H7 (cell line): ENCODE measurements around the gene SCN5A. TPM values are rescaled to one million over a fixed set of nuclear protein-coding genes. Genes with fewer than 3 reads are reported as not detected.
A peak's percentile ranks its signal among the peaks of the same experiment; 100 is the strongest.

Experiments
- DNase-seq: peaks from one replicate; pipeline ENCODE4 v3.0.0; 2012
- H3K27me3 ChIP-seq: 2 replicates; pipeline ENCODE4 v1.6.0; 2011; ENCODE audit warnings: mild to moderate bottlenecking, low read length; ENCODE audit not compliant: control insufficient read depth, insufficient read depth
- H3K36me3 ChIP-seq: replicated peaks from 2 replicates; pipeline ENCODE4 v1.5.1; 2011; ENCODE audit warnings: low read length; ENCODE audit not compliant: control insufficient read depth, insufficient read depth
- H3K4me3 ChIP-seq: 2 replicates; pipeline ENCODE4 v1.5.1; 2011; ENCODE audit warnings: low read depth, mild to moderate bottlenecking, control low read depth, low read length, moderate library complexity; ENCODE audit not compliant: insufficient read depth
- total RNA-seq: library from RNA; depleted of rRNA; stranded (reverse); fragments of >200 nt; shearing (Covaris generic); gene quantifications from 2 replicates; pipeline ENCODE4 v1.2.3, GENCODE V29; 2014

Gene SCN5A
- total RNA-seq, 1 experiment from 2014 or later = 2.9 TPM

DNA sequence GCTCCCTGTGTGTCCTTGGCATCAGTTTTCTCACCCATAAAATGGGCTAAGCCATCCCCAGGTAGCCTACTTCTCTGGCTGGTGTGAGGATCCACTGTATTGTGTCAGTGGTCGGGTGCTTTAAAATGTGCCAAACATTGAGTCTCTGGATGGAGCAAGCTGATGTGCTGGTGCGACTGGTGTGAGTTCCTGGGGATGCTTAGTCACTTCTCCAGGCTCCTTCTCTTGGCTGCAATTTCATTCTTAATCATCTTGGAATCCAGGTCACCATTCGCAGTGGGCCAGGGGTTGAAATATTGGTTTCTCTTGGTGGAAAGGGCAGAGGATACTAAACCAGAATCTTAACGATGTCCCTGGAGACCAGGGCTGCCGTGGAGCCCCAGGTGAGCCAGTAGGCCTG lies 29.3 kb downstream of the SCN5A start:
- H3K4me3 ChIP-seq = no peak overlapping the region
- H3K36me3 ChIP-seq = no peaks in the 10 kb centered on the region
- DNase-seq = no peak
- H3K27me3 ChIP-seq = no peaks in the 10 kb centered on the region

DNA sequence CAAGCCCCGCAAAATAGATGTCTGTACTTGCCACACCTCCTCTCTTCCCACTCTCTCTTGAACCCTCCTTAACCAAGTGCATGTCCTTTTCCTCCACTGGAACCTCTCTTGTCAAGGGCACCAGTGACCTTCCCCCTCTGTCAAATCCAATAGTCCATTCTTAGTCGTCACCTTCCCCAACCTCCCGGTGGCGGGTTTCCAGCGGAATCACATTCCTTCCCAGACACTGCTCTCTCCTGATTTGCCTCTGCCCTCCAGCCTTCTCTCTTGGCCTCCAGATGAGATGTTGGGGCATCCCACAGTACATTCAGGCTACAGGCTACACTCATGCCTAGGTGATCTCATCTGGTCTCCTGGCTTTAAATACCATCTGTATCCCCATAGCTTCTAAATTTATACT lies 31.1 kb downstream of the SCN5A start:
- DNase-seq = no peak
- Histone ChIP-seq H3K4me3 (no peak overlapping the region), H3K27me3 (no peaks in the 10 kb centered on the region), H3K36me3 (no peaks in the 10 kb centered on the region)

DNA sequence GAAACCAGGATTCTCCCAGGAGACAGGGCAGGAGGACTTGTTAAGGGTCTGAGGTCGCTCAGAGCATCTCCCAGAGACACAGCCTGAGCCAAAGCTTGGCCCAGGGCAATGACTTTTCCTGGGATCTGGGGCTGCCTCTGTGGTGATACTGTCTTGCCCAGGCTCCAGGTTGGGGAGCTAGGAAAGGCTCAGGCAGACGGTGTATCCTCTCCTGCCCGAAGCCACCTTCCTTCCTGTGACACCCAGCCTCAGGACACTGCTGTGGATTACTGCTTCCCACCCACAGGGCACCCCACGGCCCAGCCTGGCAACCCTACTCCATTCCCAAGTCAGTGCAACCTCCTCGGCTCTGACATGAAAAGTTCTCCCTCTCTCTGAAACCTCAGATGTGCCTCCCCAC lies 31.9 kb downstream of the SCN5A start:
- Histone ChIP-seq H3K27me3 (no peaks in the 10 kb centered on the region), H3K36me3 (no peaks in the 10 kb centered on the region), H3K4me3 (no peak overlapping the region)
- no peak for DNase-seq

DNA sequence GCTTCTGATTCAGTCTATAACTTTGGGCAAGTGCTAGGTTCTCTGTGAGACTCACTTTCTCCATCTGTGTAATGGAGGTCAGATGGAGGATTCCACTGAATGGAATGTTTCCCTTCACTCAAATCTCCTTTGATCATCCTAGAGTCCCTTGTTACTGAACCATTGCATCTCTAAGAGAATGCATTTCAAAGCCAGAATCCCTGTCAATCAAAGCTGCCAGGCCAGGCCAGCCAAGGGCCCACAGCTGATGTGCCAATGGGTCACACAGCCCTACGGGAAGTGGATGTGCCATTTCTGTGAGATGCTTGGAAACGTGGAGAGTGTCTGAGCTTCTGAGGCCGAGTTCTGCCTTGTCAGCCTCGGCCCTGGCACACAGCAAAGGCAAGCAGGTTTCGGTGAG lies 32.4 kb downstream of the SCN5A start:
- Histone ChIP-seq H3K36me3 (no peaks in the 10 kb centered on the region), H3K27me3 (no peaks in the 10 kb centered on the region), H3K4me3 (no peak overlapping the region)
- DNase-seq = no peak

DNA sequence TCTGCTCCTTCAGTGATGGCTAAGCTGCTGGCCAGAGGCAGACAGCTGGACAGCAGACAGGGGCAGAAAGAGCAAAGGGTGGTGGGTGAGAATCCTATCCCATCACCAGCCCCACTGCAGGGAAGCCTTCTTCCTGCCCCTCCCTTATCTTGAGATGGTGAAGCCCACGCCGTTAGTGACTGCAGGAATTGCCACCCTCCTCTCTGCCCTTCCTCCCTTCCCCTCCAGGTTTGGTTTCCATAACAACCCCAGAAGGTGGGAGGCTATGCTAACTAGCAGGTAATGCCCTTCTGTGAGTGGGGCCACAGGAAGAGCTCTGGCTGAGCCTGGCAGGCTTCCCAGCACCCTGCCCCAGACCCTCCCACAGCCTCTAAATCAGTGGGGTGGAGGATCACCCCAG lies 32.8 kb downstream of the SCN5A start:
- Histone ChIP-seq H3K27me3 (no peaks in the 10 kb centered on the region), H3K36me3 (no peaks in the 10 kb centered on the region), H3K4me3 (no peak overlapping the region)
- peak; percentile 56 for DNase-seq

DNA sequence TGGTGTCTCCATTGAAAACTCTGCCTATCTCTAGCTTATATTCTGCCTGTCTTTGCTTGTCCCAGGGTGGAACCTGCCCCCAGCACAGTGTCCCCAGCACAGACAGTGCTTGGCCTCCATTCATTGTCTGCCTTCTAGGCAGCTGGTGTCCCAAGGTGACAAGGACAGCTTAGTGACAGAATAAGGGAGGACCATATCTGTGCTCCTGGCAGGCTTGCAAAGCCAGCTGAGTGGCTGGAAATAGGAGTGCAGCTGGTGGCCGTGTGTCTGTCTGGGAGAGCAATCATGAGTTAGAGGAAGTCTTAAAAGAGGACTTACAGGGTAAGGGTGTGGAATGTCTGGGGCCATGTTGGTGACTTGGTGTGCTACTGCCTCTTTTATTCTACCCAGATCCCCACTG lies 33.4 kb downstream of the SCN5A start:
- Histone ChIP-seq H3K4me3 (no peak overlapping the region), H3K27me3 (no peaks in the 10 kb centered on the region), H3K36me3 (no peaks in the 10 kb centered on the region)
- DNase-seq = no peak

DNA sequence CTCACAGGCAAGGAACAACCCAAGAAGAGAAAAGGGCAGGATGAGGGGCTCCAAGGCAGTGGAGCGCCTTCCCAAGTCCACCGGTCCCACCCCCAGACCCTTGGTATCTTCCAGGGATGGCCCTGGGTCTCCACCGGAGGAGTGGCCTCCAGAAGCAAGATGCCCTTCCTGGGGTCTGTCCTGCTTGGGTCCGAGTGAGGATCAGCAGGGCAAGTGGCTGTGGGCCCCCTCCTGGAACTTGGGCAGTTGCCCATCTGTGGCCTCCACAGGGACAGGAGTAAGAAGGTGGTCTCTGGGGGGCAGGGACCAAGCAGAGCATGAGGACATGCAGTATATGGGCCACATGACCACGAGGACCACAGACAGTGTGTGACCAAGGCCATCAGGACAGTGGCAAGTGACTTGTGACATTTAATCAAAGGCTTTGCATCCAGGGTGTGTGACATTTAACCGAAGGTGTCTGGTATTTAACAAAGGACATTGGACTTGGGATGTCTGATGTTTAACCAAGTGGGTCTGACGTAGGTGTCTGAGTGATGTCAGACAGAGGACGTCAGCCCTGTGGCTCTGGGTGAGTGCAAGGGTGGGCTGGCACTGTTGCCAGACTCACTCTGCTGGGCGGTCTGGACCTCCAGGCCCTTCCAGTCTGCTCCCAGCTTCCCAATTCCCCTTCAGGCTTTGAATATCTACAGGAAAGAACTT lies 34.7 kb downstream of the SCN5A start:
- no peak for DNase-seq
- H3K4me3 ChIP-seq = no peak overlapping the region
- no peaks in the 10 kb centered on the region for H3K36me3 ChIP-seq

DNA sequence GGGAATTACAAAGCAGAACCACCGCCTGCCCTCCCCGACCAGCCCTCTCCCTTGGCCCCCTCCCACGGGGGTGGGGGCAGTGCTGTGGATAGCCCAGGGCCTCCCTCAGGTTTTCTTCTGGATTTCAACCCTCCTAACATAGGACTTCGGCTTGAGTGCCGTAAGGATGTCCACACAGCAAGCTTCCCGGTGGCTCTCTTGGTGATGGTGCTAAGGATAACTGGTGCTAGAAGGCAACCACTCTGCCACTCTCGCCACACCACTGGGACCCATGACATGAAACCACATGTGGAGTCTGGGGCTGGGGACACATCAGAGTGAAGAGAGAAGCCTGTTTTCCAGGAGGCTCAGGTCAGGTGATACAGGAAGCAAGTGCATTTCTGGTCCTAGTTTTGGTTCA lies 35.4 kb downstream of the SCN5A start:
- Histone ChIP-seq H3K36me3 (no peaks in the 10 kb centered on the region), H3K4me3 (no peak overlapping the region), H3K27me3 (no peaks in the 10 kb centered on the region)
- no peak for DNase-seq

More for the DNA sequence above, 34.7 kb downstream of the SCN5A start:
- H3K27me3 ChIP-seq = no peaks in the 10 kb centered on the region

DNA sequence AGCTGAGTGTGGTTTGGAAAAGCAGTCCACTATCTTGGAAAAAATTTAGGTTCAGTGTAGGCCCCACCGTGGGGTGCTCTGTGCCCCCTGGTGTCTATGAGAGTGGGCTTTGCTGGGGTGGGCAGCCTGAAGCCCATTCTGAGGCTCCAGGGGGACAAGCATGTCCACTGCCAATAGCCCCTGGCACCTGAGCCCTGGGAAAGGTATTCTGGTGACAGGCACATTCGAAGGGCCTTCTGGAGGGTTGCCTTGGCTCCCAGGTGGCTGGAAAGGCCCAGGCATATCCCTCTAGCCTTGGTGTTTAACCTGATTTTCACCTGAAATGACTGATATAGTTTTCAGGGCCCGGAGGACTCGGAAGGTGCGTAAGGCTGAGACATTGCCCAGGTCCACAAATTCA lies 36.1 kb downstream of the SCN5A start:
- Histone ChIP-seq H3K4me3 (no peak overlapping the region), H3K36me3 (no peaks in the 10 kb centered on the region), H3K27me3 (no peaks in the 10 kb centered on the region)
- DNase-seq = no peak

DNA sequence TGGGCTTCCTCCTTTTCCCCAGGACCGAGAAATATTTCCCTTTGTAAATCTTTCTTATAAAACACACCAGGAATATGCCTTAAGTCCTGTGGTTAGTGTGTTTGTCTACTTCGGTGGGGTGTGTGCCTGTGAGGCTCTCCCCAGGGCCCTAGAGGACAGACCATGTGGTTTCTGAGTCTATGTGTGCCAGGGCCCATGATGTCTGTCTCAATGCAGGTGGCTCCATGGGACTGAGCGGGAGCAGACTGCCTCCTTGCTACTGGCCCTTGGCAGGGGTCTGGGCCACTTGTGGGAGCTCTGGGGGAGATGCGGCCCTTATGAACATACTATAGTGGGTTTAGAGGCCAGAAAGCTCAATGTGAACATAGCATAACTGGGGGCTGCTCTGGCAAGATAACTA lies 37.6 kb downstream of the SCN5A start:
- no peak for DNase-seq
- Histone ChIP-seq H3K27me3 (no peaks in the 10 kb centered on the region), H3K4me3 (no peak overlapping the region), H3K36me3 (no peaks in the 10 kb centered on the region)

DNA sequence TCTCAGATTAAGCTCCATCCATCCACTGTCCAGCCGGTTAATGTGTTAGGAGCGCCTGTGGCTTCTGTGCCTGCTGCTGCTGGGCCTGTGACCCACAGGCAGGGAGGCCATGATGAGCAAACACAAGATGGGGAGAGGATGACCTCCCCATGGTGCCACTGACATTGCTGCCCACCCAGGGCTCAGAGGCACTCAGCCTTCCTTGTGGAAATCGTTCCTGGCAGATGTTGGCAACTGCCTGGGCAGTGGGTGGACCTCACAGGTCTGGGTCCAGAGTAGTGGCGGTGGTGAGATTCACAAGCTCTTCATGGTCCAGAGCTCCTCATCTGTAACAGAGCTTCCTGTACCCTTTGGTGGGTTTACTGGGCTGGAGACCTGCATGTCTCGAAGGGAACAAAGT lies 38.6 kb downstream of the SCN5A start:
- H3K36me3 ChIP-seq = no peaks in the 10 kb centered on the region
- no peak for DNase-seq
- no peaks in the 10 kb centered on the region for H3K27me3 ChIP-seq
- H3K4me3 ChIP-seq = no peak overlapping the region

DNA sequence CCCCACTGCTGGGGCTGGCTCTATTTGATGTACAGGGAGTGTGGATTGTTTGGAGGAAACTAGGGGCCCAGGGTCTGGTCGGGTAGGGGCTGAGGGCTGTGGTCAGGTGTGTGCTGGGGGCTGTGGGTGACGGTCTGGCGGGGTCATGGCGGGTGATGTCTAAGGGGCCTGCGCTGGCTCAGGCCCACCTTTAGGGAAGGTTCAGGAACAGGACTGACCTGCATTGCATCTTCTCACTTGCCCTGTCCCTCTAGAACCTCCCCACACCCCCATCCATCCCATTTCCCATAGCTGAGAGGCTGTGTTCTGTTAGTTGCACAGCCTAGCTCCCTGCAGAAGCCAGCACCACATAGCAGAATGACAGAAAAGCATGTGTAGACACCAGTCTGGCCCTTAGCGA lies 39.1 kb downstream of the SCN5A start:
- no peak for DNase-seq

DNA sequence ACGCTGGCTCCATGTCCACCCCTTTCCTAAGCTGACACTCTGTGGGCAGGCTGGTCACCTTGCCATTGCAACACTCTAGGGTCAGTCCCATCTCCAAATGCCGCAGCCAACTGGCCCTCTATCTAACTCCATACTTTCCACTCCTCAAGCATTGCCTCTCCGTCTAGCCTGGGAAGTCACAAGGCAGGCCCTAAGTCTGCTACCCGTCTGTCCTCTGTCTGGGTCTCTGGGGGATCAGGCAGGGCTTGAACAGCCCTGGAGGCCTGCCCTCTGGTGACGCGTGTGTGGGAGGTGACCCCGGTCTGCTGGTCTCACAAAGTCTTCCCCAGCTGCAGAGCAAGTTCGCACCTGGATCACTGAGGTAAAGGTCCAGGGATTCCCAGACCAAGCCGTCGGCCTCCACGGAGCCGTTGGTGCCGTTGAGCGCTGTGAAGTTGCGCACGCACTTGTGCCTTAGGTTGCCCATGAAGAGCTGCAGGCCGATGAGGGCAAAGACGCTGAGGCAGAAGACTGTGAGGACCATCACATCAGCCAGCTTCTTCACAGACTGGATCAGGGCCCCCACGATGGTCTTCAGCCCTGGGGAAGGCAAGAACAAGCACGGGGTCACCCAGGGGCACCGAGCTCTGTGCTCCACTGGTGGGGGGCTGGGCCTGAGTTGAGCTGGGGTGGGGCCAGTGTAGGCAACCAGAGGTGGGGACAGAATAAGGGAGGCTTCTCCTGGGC lies 39.9 kb downstream of the SCN5A start:
- no peak for DNase-seq
- Histone ChIP-seq H3K36me3 (no peaks in the 10 kb centered on the region), H3K27me3 (no peaks in the 10 kb centered on the region), H3K4me3 (no peak overlapping the region)

More for the DNA sequence above, 39.1 kb downstream of the SCN5A start:
- Histone ChIP-seq H3K4me3 (no peak overlapping the region), H3K36me3 (no peaks in the 10 kb centered on the region), H3K27me3 (no peaks in the 10 kb centered on the region)

DNA sequence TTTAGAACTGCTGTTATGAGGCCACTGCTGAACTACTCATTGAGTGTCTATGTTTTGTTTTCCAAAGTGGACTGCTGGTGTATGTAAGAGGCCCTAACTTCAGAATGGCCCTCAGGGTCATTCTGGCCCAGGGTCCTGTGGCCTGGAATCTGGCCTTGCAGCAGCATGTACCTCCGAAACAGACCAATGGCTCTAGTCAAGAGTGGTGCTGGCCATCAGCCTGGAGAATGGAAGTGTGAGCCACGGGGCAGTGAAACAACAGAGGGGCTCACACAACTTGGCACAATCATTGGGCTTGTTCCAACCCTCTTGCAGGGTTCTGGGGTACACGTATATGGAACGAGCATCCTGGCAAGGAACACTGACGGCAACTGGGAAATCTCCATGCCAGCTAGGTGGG lies 40.5 kb downstream of the SCN5A start:
- DNase-seq = no peak
- Histone ChIP-seq H3K4me3 (no peak overlapping the region), H3K36me3 (no peaks in the 10 kb centered on the region), H3K27me3 (no peaks in the 10 kb centered on the region)

DNA sequence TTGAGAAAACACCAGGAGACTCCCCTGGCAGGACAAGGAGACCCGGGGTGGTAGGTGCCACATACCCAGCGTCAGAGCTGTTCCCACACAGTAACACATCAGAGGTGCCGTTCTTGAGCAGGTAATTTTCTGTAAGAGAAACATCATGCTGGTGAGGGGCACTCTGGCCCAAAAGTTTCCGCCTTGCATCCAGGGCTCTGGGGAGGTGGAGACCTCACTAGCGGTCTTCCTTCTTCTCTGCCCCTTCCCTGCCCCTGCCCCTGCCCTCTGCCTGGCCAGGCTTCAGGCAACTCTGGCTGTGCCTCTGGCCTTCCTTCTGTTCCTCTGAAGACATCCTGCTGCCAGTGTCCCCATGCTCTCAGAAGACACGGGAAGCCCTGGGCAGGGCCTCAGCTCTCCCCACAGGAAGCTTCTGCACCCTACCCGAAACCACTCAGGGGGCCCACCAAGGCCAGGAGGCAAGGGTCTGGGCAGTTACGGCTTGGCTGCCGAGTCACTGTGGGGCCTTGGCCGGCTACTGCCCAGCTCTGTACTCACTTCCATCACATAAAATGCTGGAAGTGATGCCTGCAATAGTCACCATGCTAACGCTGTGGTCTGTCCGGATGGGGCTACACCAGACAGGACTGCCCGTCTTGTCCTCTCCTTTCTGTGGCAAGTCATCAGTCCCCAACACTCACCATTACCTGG lies 41.3 kb downstream of the SCN5A start:
- DNase-seq = no peak
- Histone ChIP-seq H3K36me3 (no peaks in the 10 kb centered on the region), H3K4me3 (no peak overlapping the region), H3K27me3 (no peaks in the 10 kb centered on the region)
